Liver (tissue), 9 donors: ENCODE data around the gene KLHL33. TPM values are rescaled to one million over a fixed set of nuclear protein-coding genes. Genes with fewer than 3 reads are reported as not detected.

ENCODE experiments used
- DNase-seq: peaks from one replicate; pipeline ENCODE4 v3.0.0-alpha.2; 2017; ENCODE audit warnings: low spot score
- H3K27ac ChIP-seq, 2 donors: one replicate each; pipeline ENCODE4 v1.7.0; 2013; ENCODE audit warnings: inconsistent platforms in 2 of 2, low read length in 2 of 2, control low read depth in 1 of 2, low read depth in 1 of 2, mild to moderate bottlenecking in 1 of 2
- H3K27me3 ChIP-seq, 4 donors: one replicate each; pipeline versions ENCODE4 v1.6.1 to v1.7.0; 2013; ENCODE audit warnings: low read length in 3 of 4, inconsistent platforms in 1 of 4, mild to moderate bottlenecking in 1 of 4, moderate library complexity in 1 of 4; ENCODE audit not compliant: control insufficient read depth in 4 of 4, insufficient read depth in 4 of 4
- H3K36me3 ChIP-seq, 4 donors: one replicate each; pipeline versions ENCODE4 v1.6.1 to v1.7.0; 2013; ENCODE audit warnings: low read length in 3 of 4, mild to moderate bottlenecking in 3 of 4, low read depth in 1 of 4, moderate library complexity in 1 of 4; ENCODE audit not compliant: control insufficient read depth in 4 of 4, insufficient read depth in 3 of 4
- H3K4me1 ChIP-seq, 4 donors: one replicate each; pipeline versions ENCODE4 v1.6.1 to v1.7.0; 2013; ENCODE audit warnings: low read length in 3 of 4, mild to moderate bottlenecking in 3 of 4, moderate library complexity in 1 of 4; ENCODE audit not compliant: control insufficient read depth in 4 of 4, insufficient read depth in 4 of 4
- H3K4me3 ChIP-seq, 3 donors: one replicate each; pipeline versions ENCODE4 v1.6.1 to v1.7.0; 2013; ENCODE audit warnings: low read length in 3 of 3, control low read depth in 1 of 3, low read depth in 1 of 3, mild to moderate bottlenecking in 1 of 3
- H3K9ac ChIP-seq, 2 donors: one replicate each; pipeline ENCODE4 v1.7.0; 2013; ENCODE audit warnings: low read length in 2 of 2, mild to moderate bottlenecking in 2 of 2, moderate library complexity in 2 of 2, control low read depth in 1 of 2, low read depth in 1 of 2
- H3K9me3 ChIP-seq, 4 donors: one replicate each; pipeline versions ENCODE4 v1.6.1 to v1.7.0; 2013; ENCODE audit warnings: low read length in 3 of 4; ENCODE audit not compliant: control insufficient read depth in 4 of 4
- ATF3 ChIP-seq: IDR thresholded peaks from 2 replicates; pipeline ENCODE4 v1.6.1; 2016; ENCODE audit warnings: antibody characterized with exemption
- CTCF ChIP-seq: fragments of 150-350 bp; IDR thresholded peaks from 2 replicates; pipeline ENCODE4 v1.5.1; 2017; ENCODE audit warnings: improper control_type of control experiment, low read depth, low read length; ENCODE audit not compliant: missing input control
- EGR1 ChIP-seq, 2 donors: IDR thresholded peaks; 2 replicates each; pipeline ENCODE4 v1.6.1; 2016 to 2018; ENCODE audit warnings: antibody characterized with exemption in 2 of 2, low read depth in 2 of 2
- FOXA1 ChIP-seq: IDR thresholded peaks from 2 replicates; pipeline ENCODE4 v1.6.1; 2016; ENCODE audit warnings: antibody characterized with exemption
- FOXA2 ChIP-seq: IDR thresholded peaks from 2 replicates; pipeline ENCODE4 v1.6.1; 2016; ENCODE audit warnings: antibody characterized with exemption
- GABPA ChIP-seq, 2 donors: IDR thresholded peaks in 1 of 2; conservative IDR thresholded peaks in 1 of 2; 2 replicates each; pipeline ENCODE4 v1.6.1; 2016; ENCODE audit warnings: antibody characterized with exemption in 2 of 2, mild to moderate bottlenecking in 1 of 2, moderate library complexity in 1 of 2
- HNF4A ChIP-seq, 2 donors: conservative IDR thresholded peaks; 2 replicates each; pipeline ENCODE4 v1.6.1; 2016; ENCODE audit warnings: antibody characterized with exemption in 2 of 2, mild to moderate bottlenecking in 2 of 2
- HNF4G ChIP-seq: IDR thresholded peaks from 2 replicates; pipeline ENCODE4 v1.6.1; 2016; ENCODE audit warnings: antibody characterized with exemption
- JUND ChIP-seq, 2 donors: IDR thresholded peaks; 2 replicates each; pipeline ENCODE4 v1.6.1; 2016; ENCODE audit warnings: antibody characterized with exemption in 2 of 2
- NR2F2 ChIP-seq: IDR thresholded peaks from 2 replicates; pipeline ENCODE4 v1.6.1; 2016; ENCODE audit warnings: antibody characterized with exemption
- RAD21 ChIP-seq, 2 donors: IDR thresholded peaks; 2 replicates each; pipeline ENCODE4 v1.6.1; 2016; ENCODE audit warnings: antibody characterized with exemption in 2 of 2, mild to moderate bottlenecking in 2 of 2
- REST ChIP-seq: IDR thresholded peaks from 2 replicates; pipeline ENCODE4 v1.6.1; 2016; ENCODE audit warnings: antibody characterized with exemption, mild to moderate bottlenecking
- RXRA ChIP-seq, 2 donors: IDR thresholded peaks; 2 replicates each; pipeline ENCODE4 v1.6.1; 2017 to 2018; ENCODE audit warnings: antibody characterized with exemption in 2 of 2, mild to moderate bottlenecking in 1 of 2
- SP1 ChIP-seq: IDR thresholded peaks from 2 replicates; pipeline ENCODE4 v1.6.1; 2018; ENCODE audit warnings: antibody characterized with exemption, mild to moderate bottlenecking
- TAF1 ChIP-seq: conservative IDR thresholded peaks from 2 replicates; pipeline ENCODE4 v1.6.1; 2016; ENCODE audit warnings: antibody characterized with exemption, mild to moderate bottlenecking
- YY1 ChIP-seq: IDR thresholded peaks from 2 replicates; pipeline ENCODE4 v1.6.1; 2016; ENCODE audit warnings: antibody characterized with exemption, mild to moderate bottlenecking
- WGBS: extraction: QIAGEN DNeasy Blood & Tissue Kit; methylation state at CpG from one replicate; pipeline ENCODE4 v1.1.7; 2013; 5-methylcytosine and 5-hydroxymethylcytosine counted together
- polyA plus RNA-seq, 2 donors: library from polyadenylated mRNA; stranded (reverse) in 1 of 2; unstranded in 1 of 2; fragments of 200-250 nt in 1 of 2; fragments of >200 nt in 1 of 2; fragmentation: Nextera tagmentation in 1 of 2; extraction: Ambion mirVana in 1 of 2; gene quantifications; one replicate each; pipeline versions ENCODE4 v1.2.1 to v1.2.3, GENCODE V29; 2013 to 2015
- total RNA-seq, 2 donors: library from RNA; depleted of rRNA; stranded (reverse); fragments of >200 nt; gene quantifications; one replicate each; pipeline ENCODE4 v1.2.3, GENCODE V29; 2014
- TF ChIP-seq, protein P1 (sequence below): IDR thresholded peaks from 2 replicates; pipeline ENCODE4 v1.6.1; 2016; ENCODE audit warnings: antibody characterized with exemption
- TF ChIP-seq, protein P2 (sequence below): IDR thresholded peaks from 2 replicates; pipeline ENCODE4 v1.6.1; 2016; ENCODE audit warnings: antibody characterized with exemption
- donor health status: healthy.
- donor health status: healthy.
- donor health status: healthy.
- donor health status: healthy.
- donor health status: healthy.

Gene KLHL33
- total and polyA plus RNA-seq, 4 donors = 0.06 to 0.23 (median 0.15) TPM

- WGBS = 96% methylated on average over 3 of the region's 3 CpGs
- no peak overlapping the region for H3K27ac ChIP-seq
Measured at GRCh38 chr14:20397511-20397910, 38.5 kb downstream of the KLHL33 start.

More at GRCh38 chr14:20397511-20397910, 38.5 kb downstream of the KLHL33 start:
- Histone ChIP-seq H3K9me3 (no peaks in the 10 kb centered on the region), H3K4me3 (no peak overlapping the region), H3K4me1 (no peaks in the 10 kb centered on the region), H3K36me3 (peaks cover 9 to 38% (median 26%) of the 10 kb centered on the region in 4 donors), H3K9ac (no peak overlapping the region), H3K27me3 (no peaks in the 10 kb centered on the region)
- no peak for DNase-seq
- TF ChIP-seq RXRA (IDR thresholded peaks at IDR 0.05) (no peak), NR2F2 (no peak), FOXA1 (no peak), FOXA2 (no peak), YY1 (no peak), JUND (IDR thresholded peaks at IDR 0.05) (no peak), REST (no peak), ATF3 (no peak), EGR1 (IDR thresholded peaks at IDR 0.05; ENCODE audit: low read depth in 2 of 2) (no peak), GABPA (IDR thresholded peaks at IDR 0.05 in 1 of 2, conservative IDR thresholded peaks at IDR 0.05 in 1 of 2) (no peak), HNF4A (conservative IDR thresholded peaks at IDR 0.05) (no peak), SP1 (no peak), RAD21 (IDR thresholded peaks at IDR 0.05) (no peak), TAF1 (no peak), HNF4G (no peak), CTCF (no peak)
- TF ChIP-seq, protein P1, sequence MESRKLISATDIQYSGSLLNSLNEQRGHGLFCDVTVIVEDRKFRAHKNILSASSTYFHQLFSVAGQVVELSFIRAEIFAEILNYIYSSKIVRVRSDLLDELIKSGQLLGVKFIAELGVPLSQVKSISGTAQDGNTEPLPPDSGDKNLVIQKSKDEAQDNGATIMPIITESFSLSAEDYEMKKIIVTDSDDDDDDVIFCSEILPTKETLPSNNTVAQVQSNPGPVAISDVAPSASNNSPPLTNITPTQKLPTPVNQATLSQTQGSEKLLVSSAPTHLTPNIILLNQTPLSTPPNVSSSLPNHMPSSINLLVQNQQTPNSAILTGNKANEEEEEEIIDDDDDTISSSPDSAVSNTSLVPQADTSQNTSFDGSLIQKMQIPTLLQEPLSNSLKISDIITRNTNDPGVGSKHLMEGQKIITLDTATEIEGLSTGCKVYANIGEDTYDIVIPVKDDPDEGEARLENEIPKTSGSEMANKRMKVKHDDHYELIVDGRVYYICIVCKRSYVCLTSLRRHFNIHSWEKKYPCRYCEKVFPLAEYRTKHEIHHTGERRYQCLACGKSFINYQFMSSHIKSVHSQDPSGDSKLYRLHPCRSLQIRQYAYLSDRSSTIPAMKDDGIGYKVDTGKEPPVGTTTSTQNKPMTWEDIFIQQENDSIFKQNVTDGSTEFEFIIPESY = no peak
- TF ChIP-seq, protein P2, sequence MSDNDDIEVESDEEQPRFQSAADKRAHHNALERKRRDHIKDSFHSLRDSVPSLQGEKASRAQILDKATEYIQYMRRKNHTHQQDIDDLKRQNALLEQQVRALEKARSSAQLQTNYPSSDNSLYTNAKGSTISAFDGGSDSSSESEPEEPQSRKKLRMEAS = no peak
